GM12873 (cell line): Measurements from ENCODE around the gene GABRR3.
A peak's percentile ranks its signal among the peaks of the same experiment; 100 is the strongest.

Experiments used
- TF ChIP-seq, protein P1 (sequence below): IDR thresholded peaks from 2 replicates; pipeline ENCODE4 v1.5.1; 2012; ENCODE audit warnings: low read depth, mild to moderate bottlenecking, moderate library complexity, low read length, control low read depth; ENCODE audit not compliant: insufficient read depth; ENCODE audit errors: missing control alignments

Gene GABRR3

DNA sequence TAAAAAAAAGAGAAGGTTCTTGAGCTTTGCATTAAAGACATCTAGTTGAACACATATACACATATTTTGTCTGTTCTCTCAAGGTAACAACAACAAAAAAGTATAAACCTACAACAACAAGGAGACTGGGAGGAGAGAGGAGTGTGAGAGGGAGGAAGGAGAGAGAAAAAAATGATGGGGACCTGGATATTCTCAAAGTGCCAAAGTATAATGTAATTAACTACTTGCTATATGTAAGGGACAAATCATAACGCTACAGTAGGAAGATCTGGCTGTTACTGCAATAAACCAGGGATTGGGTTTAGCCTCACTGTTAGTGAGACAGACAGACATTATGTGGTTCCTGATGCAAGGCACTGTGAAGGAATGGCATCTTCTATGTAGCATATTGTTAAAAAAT is 14.2 kb upstream of the GABRR3 start:
- TF ChIP-seq, protein P1, sequence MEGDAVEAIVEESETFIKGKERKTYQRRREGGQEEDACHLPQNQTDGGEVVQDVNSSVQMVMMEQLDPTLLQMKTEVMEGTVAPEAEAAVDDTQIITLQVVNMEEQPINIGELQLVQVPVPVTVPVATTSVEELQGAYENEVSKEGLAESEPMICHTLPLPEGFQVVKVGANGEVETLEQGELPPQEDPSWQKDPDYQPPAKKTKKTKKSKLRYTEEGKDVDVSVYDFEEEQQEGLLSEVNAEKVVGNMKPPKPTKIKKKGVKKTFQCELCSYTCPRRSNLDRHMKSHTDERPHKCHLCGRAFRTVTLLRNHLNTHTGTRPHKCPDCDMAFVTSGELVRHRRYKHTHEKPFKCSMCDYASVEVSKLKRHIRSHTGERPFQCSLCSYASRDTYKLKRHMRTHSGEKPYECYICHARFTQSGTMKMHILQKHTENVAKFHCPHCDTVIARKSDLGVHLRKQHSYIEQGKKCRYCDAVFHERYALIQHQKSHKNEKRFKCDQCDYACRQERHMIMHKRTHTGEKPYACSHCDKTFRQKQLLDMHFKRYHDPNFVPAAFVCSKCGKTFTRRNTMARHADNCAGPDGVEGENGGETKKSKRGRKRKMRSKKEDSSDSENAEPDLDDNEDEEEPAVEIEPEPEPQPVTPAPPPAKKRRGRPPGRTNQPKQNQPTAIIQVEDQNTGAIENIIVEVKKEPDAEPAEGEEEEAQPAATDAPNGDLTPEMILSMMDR, result no peak

DNA sequence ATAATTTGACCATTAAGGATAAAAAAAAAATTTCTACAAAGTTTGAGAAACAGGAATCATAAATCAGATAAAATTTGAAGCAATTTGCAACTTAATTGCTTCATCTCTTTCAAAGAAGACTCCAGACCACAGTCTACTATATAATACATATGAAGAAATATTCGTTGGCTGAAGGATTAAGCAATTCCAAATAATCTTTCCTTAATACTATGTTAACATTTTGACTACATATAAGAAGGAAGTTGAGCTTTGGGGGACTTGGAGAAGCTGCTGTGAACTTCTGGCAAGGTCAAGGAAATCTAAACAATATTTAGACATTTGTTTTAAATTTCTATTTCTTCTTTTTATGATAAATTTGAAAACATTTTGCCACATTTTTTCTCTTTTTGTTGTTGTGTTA is 13.5 kb upstream of the GABRR3 start:
- TF ChIP-seq, protein P1, result no peak

DNA sequence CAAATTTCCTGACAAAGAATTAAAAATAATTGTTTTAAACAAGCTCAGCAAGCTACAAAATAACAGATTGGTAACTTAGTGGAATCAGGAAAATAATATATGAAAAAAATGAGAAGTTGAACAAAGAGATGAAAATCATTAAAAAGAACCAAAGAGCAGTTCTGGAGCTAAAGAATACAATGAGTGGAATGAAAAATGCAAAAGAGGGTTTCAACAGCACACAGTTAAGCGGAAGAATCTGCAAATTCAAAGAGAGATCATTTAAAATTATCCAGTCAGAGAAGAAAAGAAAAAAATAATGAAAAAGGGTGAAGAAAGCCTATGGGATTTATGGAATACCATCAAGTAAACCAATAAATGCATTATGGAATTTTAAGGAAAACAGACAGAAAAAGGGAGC is 6.2 kb upstream of the GABRR3 start:
- TF ChIP-seq, protein P1, result no peak

DNA sequence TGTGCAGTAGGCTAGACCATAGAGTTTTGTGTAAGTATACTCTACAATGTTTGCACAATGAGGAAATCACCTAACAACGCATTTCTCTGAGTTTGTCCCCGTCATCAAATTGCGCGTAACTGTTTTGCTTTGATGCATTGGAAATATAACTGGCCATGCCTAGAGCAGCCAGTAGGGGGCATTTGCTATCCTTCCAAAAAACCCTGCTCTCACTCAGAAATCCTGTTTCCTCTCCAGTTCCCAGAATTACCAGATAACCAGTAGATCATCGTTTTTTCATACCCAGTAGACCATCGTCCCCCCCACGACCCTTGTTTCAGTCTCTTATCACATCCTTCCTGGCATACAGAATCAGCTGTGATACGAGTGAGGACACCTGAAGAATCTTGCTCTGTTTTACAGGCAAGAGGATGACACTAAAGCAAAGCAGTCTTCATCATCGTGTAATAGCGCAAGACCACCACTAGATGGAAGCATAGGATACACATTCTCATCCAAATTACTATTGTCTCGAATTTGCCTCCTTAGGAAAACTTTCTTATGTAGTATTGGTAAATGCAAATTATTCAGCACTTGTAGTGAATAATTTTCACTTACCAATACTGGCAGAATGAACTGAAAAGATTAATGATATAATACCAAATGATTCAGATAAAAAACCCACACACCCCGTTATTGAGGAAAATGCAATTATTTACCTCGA is 4.4 kb upstream of the GABRR3 start:
- TF ChIP-seq, protein P1, result peak; percentile 77

DNA sequence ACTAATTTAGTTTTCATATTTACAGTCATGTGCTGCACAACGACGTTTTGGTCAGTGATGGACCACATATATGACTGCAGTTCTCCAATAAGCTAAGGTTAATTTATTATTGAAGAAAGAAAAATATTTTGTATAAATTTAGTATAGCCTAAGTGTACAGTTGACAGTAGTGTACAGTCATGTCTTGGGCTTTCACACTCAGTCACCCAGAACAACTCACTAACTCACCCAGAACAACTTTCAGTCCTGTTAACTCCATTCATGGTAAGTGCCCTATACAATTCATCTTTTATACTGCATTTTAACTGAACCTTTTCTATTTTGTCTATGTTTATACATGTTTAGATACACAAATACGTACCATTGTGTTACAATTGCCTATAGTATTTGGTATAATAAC is 3.8 kb upstream of the GABRR3 start:
- TF ChIP-seq, protein P1, result no peak

DNA sequence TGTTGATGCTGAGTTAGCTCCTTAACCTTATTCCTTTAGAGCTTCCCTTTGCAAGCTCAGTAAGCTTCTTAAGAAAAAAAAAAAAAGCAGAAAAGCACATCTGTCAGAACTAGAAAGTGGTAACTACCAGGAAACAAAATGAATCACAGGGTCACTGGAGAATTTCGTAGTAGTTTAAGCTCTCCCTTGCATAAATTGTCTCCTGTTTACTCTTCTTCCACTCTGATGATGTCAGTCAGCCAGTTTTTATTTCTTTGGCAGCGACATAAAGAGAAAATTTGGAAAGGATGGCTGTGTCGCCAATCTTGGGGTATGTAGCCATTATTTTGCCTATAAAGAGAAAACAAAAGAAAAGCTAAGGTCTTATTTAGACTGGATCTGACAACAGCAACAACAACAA is 3.2 kb upstream of the GABRR3 start:
- TF ChIP-seq, protein P1, result no peak

DNA sequence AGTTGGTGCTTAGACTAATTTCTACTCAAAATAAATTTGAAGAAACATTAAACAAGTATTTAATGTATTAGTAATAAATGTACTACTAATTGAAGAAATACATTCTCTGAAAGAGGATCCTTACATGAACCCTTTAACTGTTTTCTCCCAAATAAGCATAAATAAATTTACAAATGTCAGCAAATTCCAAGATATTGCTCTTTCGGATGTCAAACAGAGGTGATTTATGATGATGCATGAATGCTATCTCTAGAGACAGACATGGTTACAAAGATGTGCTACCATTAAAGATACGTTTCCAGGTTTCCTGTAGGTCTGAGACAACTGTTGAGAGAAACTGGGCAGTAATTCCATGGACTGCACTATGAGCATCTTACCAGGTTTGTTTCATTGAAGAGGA is 629 bp downstream of the GABRR3 start:
- TF ChIP-seq, protein P1, result no peak

DNA sequence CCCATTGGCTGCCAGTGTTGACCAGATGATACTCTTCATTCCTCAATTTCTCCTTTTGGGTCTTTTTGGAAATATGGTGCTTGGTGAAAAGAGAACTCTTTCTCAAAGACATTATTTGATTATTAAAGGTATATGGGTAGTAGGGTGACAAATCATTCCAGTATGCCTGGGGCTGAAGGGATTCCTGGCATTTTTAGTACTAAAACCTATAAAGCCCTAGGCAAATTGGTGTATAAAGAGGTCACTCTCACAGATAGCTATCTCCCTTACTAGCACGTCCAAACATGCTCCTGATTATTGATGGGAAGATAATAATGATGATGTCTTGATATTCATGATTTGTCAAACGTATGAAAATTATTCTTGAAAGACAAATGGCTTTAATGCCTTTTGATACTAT is 1.1 kb downstream of the GABRR3 start:
- TF ChIP-seq, protein P1, result no peak
